Mesothelial cell of epicardium (in vitro differentiated cells): ENCODE data around the gene ARPIN. TPM values are rescaled to one million over a fixed set of nuclear protein-coding genes. Genes with fewer than 3 reads are reported as not detected.
A peak's percentile ranks its signal among the peaks of the same experiment; 100 is the strongest.

Experiments
- DNase-seq, 2 experiments: peaks; one replicate each; pipeline ENCODE4 v3.0.0; 2021; ENCODE audit warnings: low spot score in 2 of 2; ENCODE audit not compliant: unreplicated experiment in 2 of 2
- H3K27ac Mint-ChIP-seq: 2 replicates; pipeline ENCODE4 v1.8.0; 2021; ENCODE audit warnings: mixed read lengths
- H3K27me3 Mint-ChIP-seq: 2 replicates; pipeline ENCODE4 v1.8.0; 2021; ENCODE audit warnings: low read depth, mixed read lengths
- H3K36me3 Mint-ChIP-seq: 2 replicates; pipeline ENCODE4 v1.8.0; 2021; ENCODE audit warnings: mixed read lengths
- H3K4me1 Mint-ChIP-seq: 2 replicates; pipeline ENCODE4 v1.8.0; 2021; ENCODE audit warnings: mixed read lengths
- H3K4me3 Mint-ChIP-seq: 2 replicates; pipeline ENCODE4 v1.8.0; 2021; ENCODE audit warnings: mild to moderate bottlenecking, moderate library complexity, mixed read lengths
- H3K9me3 Mint-ChIP-seq: 2 replicates; pipeline ENCODE4 v1.8.0; 2021; ENCODE audit warnings: mixed read lengths
- CTCF ChIP-seq: fragments of 200-600 bp; sonication (generic); IDR thresholded peaks from one replicate; pipeline ENCODE4 v1.5.0; 2021; ENCODE audit warnings: antibody characterized with exemption; ENCODE audit not compliant: unreplicated experiment
- total RNA-seq: library from RNA; stranded (reverse); gene quantifications from 3 replicates; pipeline ENCODE4 v1.2.1, GENCODE V29; 2021

ARPIN gene
- total RNA-seq, 1 donor from 2014 or later = 26.4 TPM

- DNase-seq = no peak
- TF ChIP-seq CTCF = no peak
- H3K4me1 Mint-ChIP-seq = peaks cover 24% of the 10 kb centered on the region
- peak overlapping the region; percentile 77 for H3K27ac Mint-ChIP-seq
- no peaks in the 10 kb centered on the region for H3K36me3 Mint-ChIP-seq
- no peaks in the 10 kb centered on the region for H3K9me3 Mint-ChIP-seq
- H3K4me3 Mint-ChIP-seq = no peak overlapping the region
- no peaks in the 10 kb centered on the region for H3K27me3 Mint-ChIP-seq
Observed at GRCh38 chr15:89916660-89917059, 3.9 kb upstream of the ARPIN start.

- Mint-ChIP-seq H3K36me3 (peaks cover 2% of the 10 kb centered on the region), H3K4me1 (peaks cover 26% of the 10 kb centered on the region), H3K27me3 (no peaks in the 10 kb centered on the region), H3K4me3 (peak overlapping the region; percentile 83), H3K27ac (peak overlapping the region; percentile 90), H3K9me3 (no peaks in the 10 kb centered on the region)
- peak in 1 of 2 experiments; percentile 45 for DNase-seq
- TF ChIP-seq CTCF = no peak
Observed at GRCh38 chr15:89912145-89912673, 543 bp downstream of the ARPIN start.

- Mint-ChIP-seq H3K4me1 (peaks cover 17% of the 10 kb centered on the region), H3K9me3 (no peaks in the 10 kb centered on the region), H3K27me3 (no peaks in the 10 kb centered on the region), H3K4me3 (peak overlapping the region; percentile 83), H3K36me3 (peaks cover 6% of the 10 kb centered on the region), H3K27ac (peak overlapping the region; percentile 16)
- no peak for TF ChIP-seq CTCF
- DNase-seq = no peak
Observed at GRCh38 chr15:89910891-89911626, 1.7 kb downstream of the ARPIN start.

- no peaks in the 10 kb centered on the region for H3K27me3 Mint-ChIP-seq
- H3K4me3 Mint-ChIP-seq = no peak overlapping the region
- H3K27ac Mint-ChIP-seq = no peak overlapping the region
- no peak for TF ChIP-seq CTCF
- no peaks in the 10 kb centered on the region for H3K9me3 Mint-ChIP-seq
- peaks cover 15% of the 10 kb centered on the region for H3K36me3 Mint-ChIP-seq
- DNase-seq = no peak
- H3K4me1 Mint-ChIP-seq = peaks cover 16% of the 10 kb centered on the region
Observed at GRCh38 chr15:89909611-89910010, 3.1 kb downstream of the ARPIN start.

- no peak for DNase-seq
- Mint-ChIP-seq H3K4me3 (no peak overlapping the region), H3K9me3 (no peaks in the 10 kb centered on the region), H3K27me3 (no peaks in the 10 kb centered on the region), H3K27ac (no peak overlapping the region), H3K4me1 (peaks cover 13% of the 10 kb centered on the region), H3K36me3 (peaks cover 15% of the 10 kb centered on the region)
- no peak for TF ChIP-seq CTCF
Observed at GRCh38 chr15:89908226-89908625, 4.5 kb downstream of the ARPIN start.
